ENCODE data around the gene LSAMP. TPM values are rescaled to one million over a fixed set of nuclear protein-coding genes. Genes with fewer than 3 reads are reported as not detected.

Gene LSAMP
- total RNA-seq, 1 experiment from 2014 or later: 3.1 TPM

DNA sequence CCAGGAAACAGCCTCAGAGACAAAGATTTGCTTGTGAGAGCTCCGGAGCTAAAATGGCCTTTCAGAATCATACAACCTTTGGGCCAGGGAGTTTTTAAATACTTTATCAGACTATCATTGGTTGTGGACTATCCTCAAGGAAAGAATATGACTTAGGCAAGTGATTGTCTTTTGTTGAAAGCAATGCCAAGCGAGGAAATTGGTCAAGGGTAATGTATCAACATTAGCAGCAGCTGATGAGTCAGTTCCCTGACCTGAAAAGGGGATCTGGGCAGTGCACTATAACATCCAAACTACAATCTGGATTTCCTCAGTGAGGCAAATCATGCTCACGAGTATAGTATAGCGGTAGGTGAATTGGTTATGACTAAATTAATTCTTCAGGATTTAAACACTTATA is 303.6 kb downstream of the LSAMP start:
- POLR2A ChIA-PET: no interaction called here
- no peak overlapping the region for H3K27ac ChIP-seq (ENCODE audit: low read length)
- no peaks in the 10 kb centered on the region for H3K36me3 ChIP-seq (ENCODE audit: control insufficient read depth, insufficient read depth, low read length)
- no peak for ATAC-seq
- no peaks in the 10 kb centered on the region for H3K4me1 ChIP-seq (ENCODE audit: control insufficient read depth, insufficient read depth, low read length)
- no TSS peak for BruUV-seq (replicated peaks)
- CTCF ChIA-PET: no interaction called here
- in situ Hi-C loops (cut with HindIII; ENCODE audit: low pct_unique_long_range_greater_than_20kb, low sequenced_read_pairs) (no loop called here), intact Hi-C loops (cut with micrococcal nuclease; ENCODE audit: unreplicated experiment) (loop anchor here (5.0 kb wide), 1 partner anchor 616 kb away; no protein-coding TSS in a partner anchor)
- no peaks in the 10 kb centered on the region for H3K27me3 ChIP-seq (ENCODE audit: control insufficient read depth, insufficient read depth, low read length)
- DNase-seq (ENCODE audit: low read depth, low spot score): no peak
- H3K9me3 ChIP-seq (ENCODE audit: control insufficient read depth, insufficient read depth, low read depth, low read length): peaks cover 21% of the 10 kb centered on the region
- TF ChIP-seq TCF7L2 (IDR thresholded peaks at IDR 0.05; ENCODE audit: low read depth, low read length) (no peak), POLR2AphosphoS5 (IDR thresholded peaks at IDR 0.05; ENCODE audit: low read depth, low read length) (no peak), SIN3A (IDR thresholded peaks at IDR 0.05; ENCODE audit: borderline replicate concordance, insufficient read depth, low read depth, low read length) (no peak)
- TF ChIP-seq, protein P1, sequence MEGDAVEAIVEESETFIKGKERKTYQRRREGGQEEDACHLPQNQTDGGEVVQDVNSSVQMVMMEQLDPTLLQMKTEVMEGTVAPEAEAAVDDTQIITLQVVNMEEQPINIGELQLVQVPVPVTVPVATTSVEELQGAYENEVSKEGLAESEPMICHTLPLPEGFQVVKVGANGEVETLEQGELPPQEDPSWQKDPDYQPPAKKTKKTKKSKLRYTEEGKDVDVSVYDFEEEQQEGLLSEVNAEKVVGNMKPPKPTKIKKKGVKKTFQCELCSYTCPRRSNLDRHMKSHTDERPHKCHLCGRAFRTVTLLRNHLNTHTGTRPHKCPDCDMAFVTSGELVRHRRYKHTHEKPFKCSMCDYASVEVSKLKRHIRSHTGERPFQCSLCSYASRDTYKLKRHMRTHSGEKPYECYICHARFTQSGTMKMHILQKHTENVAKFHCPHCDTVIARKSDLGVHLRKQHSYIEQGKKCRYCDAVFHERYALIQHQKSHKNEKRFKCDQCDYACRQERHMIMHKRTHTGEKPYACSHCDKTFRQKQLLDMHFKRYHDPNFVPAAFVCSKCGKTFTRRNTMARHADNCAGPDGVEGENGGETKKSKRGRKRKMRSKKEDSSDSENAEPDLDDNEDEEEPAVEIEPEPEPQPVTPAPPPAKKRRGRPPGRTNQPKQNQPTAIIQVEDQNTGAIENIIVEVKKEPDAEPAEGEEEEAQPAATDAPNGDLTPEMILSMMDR (IDR thresholded peaks at IDR 0.05): no peak
- TF ChIP-seq, protein P2, sequence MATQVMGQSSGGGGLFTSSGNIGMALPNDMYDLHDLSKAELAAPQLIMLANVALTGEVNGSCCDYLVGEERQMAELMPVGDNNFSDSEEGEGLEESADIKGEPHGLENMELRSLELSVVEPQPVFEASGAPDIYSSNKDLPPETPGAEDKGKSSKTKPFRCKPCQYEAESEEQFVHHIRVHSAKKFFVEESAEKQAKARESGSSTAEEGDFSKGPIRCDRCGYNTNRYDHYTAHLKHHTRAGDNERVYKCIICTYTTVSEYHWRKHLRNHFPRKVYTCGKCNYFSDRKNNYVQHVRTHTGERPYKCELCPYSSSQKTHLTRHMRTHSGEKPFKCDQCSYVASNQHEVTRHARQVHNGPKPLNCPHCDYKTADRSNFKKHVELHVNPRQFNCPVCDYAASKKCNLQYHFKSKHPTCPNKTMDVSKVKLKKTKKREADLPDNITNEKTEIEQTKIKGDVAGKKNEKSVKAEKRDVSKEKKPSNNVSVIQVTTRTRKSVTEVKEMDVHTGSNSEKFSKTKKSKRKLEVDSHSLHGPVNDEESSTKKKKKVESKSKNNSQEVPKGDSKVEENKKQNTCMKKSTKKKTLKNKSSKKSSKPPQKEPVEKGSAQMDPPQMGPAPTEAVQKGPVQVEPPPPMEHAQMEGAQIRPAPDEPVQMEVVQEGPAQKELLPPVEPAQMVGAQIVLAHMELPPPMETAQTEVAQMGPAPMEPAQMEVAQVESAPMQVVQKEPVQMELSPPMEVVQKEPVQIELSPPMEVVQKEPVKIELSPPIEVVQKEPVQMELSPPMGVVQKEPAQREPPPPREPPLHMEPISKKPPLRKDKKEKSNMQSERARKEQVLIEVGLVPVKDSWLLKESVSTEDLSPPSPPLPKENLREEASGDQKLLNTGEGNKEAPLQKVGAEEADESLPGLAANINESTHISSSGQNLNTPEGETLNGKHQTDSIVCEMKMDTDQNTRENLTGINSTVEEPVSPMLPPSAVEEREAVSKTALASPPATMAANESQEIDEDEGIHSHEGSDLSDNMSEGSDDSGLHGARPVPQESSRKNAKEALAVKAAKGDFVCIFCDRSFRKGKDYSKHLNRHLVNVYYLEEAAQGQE (IDR thresholded peaks at IDR 0.05; ENCODE audit: insufficient read depth in 1 of 2, low read depth in 2 of 2, low read length in 1 of 2): no peak
- no peak overlapping the region for H3K4me3 ChIP-seq (ENCODE audit: low read depth in 2 of 2, low read length in 2 of 2)

DNA sequence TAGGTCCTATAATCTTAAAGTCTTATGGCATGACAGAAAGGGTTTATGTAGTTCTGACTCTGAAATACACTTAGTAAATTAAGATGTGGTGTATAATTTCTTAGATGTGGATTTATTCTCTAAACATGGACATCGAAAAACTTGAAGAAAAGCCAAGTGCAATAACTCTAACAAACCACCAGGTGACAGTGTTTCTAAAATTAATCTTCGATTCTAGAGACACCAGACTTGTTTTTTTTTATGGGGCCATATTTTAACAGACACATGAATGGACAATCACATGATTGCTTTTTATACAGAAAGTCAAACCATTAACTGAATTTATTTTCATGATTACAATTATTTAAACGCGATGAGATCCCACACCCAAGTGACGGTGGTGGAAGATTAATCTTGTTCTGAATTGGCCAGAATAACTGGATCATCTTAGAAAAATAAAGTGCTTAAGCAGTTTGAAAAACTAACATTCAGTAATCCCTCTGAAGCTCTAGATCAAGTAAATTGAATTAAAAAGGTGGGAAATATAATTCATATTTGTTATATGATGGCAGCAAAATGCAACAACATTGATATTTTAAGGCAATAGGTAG is 305.1 kb downstream of the LSAMP start:
- ChIA-PET CTCF (interaction anchor here (0.6 kb wide), 1 partner anchor 60 kb away, joined by 3 read pairs; no protein-coding TSS in a partner anchor), POLR2A (no interaction called here)
- ATAC-seq (no peak), DNase-seq (ENCODE audit: low read depth, low spot score) (no peak)
- BruUV-seq (replicated peaks): no TSS peak
- H3K36me3 ChIP-seq (ENCODE audit: control insufficient read depth, insufficient read depth, low read length): no peaks in the 10 kb centered on the region
- no peaks in the 10 kb centered on the region for H3K27me3 ChIP-seq (ENCODE audit: control insufficient read depth, insufficient read depth, low read length)
- H3K4me3 ChIP-seq (ENCODE audit: low read depth in 2 of 2, low read length in 2 of 2): no peak overlapping the region
- TF ChIP-seq, protein P2 (IDR thresholded peaks at IDR 0.05; ENCODE audit: insufficient read depth in 1 of 2, low read depth in 2 of 2, low read length in 1 of 2): no peak
- TF ChIP-seq, protein P1 (IDR thresholded peaks at IDR 0.05): peak; percentile 79; the same call in 1 of the 2 replicates
- in situ Hi-C loops (cut with HindIII; ENCODE audit: low pct_unique_long_range_greater_than_20kb, low sequenced_read_pairs): no loop called here
- H3K9me3 ChIP-seq (ENCODE audit: control insufficient read depth, insufficient read depth, low read depth, low read length): peaks cover 6% of the 10 kb centered on the region
- H3K27ac ChIP-seq (ENCODE audit: low read length): no peak overlapping the region
- H3K4me1 ChIP-seq (ENCODE audit: control insufficient read depth, insufficient read depth, low read length): no peaks in the 10 kb centered on the region
- intact Hi-C loops (cut with micrococcal nuclease; ENCODE audit: unreplicated experiment): loop anchor here (5.0 kb wide), 1 partner anchor 617 kb away; no protein-coding TSS in a partner anchor
